ENCODE data around the gene USH1G.
"Not testable (repeated sequence)": the region's sequence is repeated elsewhere in the genome, so short reads cannot be mapped to it uniquely, and the experiment has no call there.

Gene USH1G

DNA sequence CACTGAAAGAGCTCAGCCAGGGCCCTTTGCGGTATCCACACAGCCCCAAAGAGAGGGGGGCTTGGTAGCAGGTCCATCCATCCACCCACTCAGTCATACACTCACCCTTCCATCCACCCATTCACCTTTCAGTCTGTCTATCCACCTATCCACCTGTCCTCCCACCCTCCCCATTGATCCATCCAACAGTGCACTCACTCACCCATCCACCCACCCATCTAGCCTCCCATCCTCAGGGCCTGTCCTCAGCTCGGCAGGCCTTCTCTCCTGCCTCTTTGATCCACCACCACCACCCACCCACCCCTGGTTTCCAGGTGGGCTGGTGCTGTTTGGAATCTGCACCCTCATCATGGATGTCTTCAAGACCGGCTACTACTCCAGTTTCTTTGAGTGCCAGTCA, 2.2 kb upstream of the USH1G start:
- DNase-seq = no peak

GRCh38 chr17:74924250-74924948, 1.3 kb upstream of the USH1G start, which contains the start of gene OTOP2:
TSS of gene OTOP2 (plus strand) at chr17:74924273. CDS start at chr17:74924633, 360 bp downstream.
- DNase-seq = no peak

- DNase-seq = peak; percentile 25
These were observed 639 bp upstream of the USH1G start for GRCh38 chr17:74923538-74924249.

- no peak for DNase-seq
These were observed 883 bp downstream of the USH1G start for GRCh38 chr17:74922172-74922571.

DNA sequence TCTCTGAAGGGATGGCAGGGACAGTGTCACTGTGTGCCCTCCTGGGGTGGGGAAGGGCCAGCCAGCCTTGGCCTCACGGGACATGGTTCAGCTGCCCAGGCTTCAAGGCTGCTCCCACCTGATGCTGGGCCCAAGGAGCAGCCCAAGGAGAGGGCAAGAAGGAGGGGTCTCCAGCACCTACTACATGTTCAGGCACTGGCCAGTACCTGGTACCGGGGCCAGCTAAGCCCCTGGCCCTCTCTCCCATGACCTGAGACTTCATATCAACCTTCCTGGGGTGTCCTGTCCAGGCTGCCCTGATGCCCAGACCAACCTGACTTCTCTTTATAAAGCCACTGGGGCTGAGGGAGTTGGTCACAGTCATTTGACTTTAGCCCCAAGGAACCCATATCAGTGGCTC, 1.3 kb downstream of the USH1G start:
- no peak for DNase-seq

DNA sequence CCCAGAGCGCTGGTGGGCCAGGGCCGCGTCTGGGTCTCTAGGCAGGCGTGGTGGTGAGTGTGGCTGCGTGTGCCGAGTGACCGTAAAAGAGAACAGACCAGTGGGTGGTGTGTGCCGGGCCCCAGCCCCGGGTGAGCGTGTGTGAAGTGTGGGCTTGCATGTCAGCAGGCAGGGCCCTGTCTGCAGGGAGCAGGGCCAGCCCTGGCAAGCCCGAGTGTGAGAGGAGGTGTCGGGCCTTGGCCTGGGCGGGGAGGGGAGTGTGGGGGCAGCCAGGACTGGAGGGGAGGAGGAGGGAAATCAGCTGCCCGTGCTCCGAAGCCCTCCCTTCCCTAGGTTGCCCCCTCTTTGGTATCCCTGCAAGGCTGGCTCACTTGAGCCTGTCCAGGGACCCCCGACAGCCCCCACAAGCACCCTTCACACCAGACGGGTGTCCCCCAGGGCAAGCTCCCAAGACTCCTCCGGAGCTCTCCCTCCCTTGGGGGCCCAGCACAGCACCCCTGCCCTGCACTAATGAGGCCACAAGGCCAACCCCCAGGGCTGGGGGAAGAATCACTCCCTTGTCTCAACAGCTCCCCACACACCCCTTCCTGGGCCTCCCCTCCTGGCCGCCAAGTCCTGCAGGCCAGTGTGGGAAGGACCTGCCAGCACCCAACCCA, 1.9 kb downstream of the USH1G start:
- no peak for DNase-seq

GRCh38 chr17:74920642-74921025, 2.4 kb downstream of the USH1G start:
- DNase-seq = no peak

- no peak for DNase-seq
These were observed 2.8 kb downstream of the USH1G start for GRCh38 chr17:74920306-74920620.

DNA sequence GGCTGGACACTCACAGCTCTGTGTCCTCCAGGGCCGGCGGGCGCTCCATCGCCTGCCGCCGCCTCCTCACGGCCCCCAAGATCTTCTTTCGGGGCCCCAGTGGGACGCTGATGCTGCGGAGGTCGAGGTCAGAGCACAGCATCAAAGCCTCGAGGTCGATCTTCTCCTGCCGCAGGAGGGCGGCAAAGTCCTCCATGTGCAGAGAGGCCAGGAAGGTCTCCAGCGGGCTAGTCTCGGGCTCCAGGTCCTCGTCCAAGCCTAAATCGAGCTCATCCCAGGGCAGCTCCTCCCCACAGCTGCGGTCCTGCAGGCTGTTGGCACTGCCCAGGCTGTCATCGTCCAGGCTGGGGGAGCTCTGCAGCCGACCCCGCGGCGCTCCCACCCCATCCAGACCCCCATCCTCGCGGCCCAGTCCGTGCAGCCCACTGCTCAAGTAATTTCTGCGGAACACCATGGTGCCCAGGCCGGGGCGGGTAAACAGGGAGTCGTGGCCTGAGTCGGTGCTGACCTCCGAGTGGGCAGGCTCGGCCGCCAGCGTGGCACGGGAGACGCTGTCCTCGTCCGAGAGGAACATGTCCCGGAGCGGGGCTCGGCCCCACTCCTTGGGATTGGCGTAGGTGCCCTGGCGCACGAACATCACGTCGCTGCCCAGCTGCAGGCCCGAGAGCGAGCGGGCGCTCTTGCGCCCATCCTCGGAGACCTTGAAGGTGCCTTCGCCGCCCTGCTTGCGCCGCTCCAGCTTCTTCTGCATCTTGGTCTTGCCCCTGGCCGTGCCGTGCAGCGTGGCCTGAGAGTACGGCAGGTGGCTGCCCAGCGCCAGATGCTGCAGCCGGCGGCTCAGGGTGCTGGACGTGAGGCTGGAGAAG, 3.4 kb downstream of the USH1G start:
- no peak for DNase-seq

GRCh38 chr17:74918906-74919305, 4.1 kb downstream of the USH1G start:
- no peak for DNase-seq

DNA sequence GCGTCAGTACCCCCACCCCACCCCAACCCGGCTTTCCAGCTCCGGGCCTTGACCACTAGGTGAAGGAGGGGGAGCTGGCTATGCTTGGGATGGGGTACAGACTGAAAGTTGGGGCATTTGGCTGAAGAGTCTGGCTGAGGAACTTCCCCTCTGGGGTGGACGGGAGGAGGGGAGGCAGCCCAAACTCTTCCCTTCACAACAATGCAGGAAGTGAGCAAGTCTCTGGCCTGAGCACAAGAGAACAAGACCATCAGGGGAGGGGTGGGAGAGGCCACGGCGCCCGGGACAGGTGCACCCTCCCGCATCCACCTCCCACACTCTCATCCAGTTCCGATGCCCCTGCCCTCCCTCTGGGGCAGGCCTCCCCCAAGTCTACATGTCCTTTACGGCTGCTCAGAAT, 5.6 kb downstream of the USH1G start:
- DNase-seq = no peak

DNA sequence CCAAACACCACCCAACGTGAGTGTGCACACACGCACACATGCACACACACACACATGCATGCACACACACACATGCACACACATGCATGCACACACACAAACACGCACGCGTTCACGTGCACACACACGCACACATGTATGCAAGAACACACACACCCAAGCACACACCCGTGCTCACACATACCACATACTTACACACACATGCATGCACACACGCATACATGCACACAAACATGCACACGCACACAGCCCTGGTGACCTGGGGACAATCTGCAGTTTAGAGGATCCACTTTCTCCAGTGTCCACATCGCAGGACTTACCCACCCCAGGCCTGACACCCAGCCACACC, 6.2 kb downstream of the USH1G start:
- no peak for DNase-seq

GRCh38 chr17:74916136-74916850, 6.8 kb downstream of the USH1G start:
- no peak for DNase-seq

GRCh38 chr17:74911423-74911822, 11.6 kb downstream of the USH1G start:
- not testable (repeated sequence) for DNase-seq

GRCh38 chr17:74909097-74909496, 14.0 kb downstream of the USH1G start:
- not testable (repeated sequence) for DNase-seq

DNA sequence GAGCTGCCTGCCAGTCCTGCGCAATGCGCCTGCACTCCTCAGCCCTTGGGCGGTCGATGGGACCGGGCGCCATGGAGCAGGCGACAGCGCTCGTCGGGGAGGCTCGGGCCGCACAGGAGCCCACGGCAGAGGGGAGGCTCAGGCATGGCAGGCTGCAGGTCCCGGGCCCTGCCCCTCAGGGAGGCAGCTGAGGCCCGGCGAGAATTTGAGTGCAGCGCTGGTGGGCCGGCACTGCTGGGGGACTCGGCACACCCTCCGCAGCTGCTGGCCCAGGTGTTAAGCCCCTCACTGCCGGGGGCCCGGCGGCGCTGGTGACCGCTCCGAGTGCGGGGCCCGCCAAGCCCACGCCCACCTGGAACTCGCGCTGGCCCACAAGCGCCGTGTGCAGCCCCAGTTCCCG, 16.0 kb downstream of the USH1G start:
- no peak for DNase-seq

- DNase-seq = not testable (repeated sequence)
These were observed 16.8 kb downstream of the USH1G start for GRCh38 chr17:74906214-74906793.

- no peak for DNase-seq
These were observed 18.2 kb downstream of the USH1G start for GRCh38 chr17:74904687-74905409.

GRCh38 chr17:74903671-74904070, 19.4 kb downstream of the USH1G start:
- DNase-seq = no peak

DNA sequence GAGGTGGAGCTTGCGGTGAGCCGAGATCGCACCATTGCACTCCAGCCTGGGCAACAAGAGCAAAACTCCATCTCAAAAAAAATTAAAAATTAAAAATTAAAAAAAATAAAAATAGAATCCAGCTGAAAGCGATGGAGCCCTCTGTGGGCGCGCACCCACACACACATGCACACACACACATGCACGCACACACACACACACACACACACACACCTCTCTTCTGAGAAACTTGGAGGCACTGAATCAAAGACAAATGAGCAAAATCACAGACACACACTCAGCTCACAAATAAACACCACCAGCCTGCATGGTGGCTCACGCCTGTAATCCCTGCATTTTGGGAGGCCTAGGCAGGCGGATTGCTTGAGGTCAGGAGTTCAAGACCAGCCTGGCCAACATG, 20.0 kb downstream of the USH1G start:
- no peak for DNase-seq

- no peak for DNase-seq
These were observed 21.5 kb downstream of the USH1G start for GRCh38 chr17:74901353-74902135.
